Lower leg skin (tissue), 3 donors: ENCODE data around the gene DTNA.

Experiments
- POLR2A ChIP-seq, 2 donors: fragments of 450-650 bp; IDR thresholded peaks; one replicate each; pipeline ENCODE4 v1.6.1; 2016 to 2017; ENCODE audit warnings: antibody characterized with exemption in 2 of 2, mild to moderate bottlenecking in 1 of 2, moderate library complexity in 1 of 2
- TF ChIP-seq, protein P1 (sequence below), 3 donors: fragments of 450-650 bp; IDR thresholded peaks; one replicate each; pipeline ENCODE4 v1.5.1; 2016; ENCODE audit warnings: antibody characterized with exemption in 3 of 3, mild to moderate bottlenecking in 3 of 3, moderate library complexity in 2 of 3

DNA sequence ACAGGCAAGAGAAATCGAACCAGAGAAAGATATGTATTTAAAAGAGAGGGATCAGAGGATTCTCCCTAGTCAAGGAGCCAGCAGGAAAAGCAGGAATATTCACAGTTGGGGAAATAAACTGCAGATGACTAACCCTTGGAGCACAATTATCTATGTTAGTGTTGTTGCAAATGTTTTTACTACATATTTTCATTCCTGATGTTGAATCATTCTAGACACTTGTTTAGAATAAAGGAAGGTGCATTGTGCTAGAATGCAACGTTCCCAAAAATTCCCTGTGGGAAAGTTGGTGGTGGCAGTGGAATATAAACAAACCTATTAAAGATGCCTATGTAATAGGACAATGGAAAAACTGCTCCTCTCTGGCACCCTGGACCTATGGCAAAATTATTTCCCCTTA is 63.3 kb downstream of the DTNA start:
- TF ChIP-seq, protein P1, sequence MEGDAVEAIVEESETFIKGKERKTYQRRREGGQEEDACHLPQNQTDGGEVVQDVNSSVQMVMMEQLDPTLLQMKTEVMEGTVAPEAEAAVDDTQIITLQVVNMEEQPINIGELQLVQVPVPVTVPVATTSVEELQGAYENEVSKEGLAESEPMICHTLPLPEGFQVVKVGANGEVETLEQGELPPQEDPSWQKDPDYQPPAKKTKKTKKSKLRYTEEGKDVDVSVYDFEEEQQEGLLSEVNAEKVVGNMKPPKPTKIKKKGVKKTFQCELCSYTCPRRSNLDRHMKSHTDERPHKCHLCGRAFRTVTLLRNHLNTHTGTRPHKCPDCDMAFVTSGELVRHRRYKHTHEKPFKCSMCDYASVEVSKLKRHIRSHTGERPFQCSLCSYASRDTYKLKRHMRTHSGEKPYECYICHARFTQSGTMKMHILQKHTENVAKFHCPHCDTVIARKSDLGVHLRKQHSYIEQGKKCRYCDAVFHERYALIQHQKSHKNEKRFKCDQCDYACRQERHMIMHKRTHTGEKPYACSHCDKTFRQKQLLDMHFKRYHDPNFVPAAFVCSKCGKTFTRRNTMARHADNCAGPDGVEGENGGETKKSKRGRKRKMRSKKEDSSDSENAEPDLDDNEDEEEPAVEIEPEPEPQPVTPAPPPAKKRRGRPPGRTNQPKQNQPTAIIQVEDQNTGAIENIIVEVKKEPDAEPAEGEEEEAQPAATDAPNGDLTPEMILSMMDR (IDR thresholded peaks at IDR 0.05) = no peak
- no peak for TF ChIP-seq POLR2A (IDR thresholded peaks at IDR 0.05)
